ENCODE data around the gene AGAP1.
A peak's percentile ranks its signal among the peaks of the same experiment; 100 is the strongest.

Gene AGAP1

DNA sequence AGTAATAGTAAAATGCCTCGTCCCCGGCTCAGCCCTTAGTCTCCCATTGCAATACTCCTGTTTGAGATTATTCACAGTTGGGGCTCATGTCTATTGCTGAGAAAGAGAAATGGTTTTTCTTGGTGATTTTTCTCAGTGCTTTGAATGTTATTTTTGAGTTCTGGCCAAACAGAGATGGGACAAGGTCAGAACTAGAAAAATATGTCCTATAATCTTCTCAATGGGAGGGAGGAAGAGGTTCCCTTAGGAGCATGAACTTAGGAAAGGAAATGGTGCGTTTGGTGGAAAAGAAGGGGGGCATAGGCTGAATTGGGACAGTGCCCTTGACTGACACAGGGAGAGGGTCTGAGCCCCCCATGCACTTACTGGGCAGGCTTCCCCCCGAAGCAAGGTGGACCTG is 133.8 kb downstream of the AGAP1 start:
- H3K4me3 ChIP-seq (ENCODE audit: low read depth, low read length), result no peak overlapping the region
- DNase-seq (ENCODE audit: low read depth), result no peak
- TF ChIP-seq CTCF (IDR thresholded peaks at IDR 0.05; ENCODE audit: low read depth, low read length, missing control alignments), result no peak

- DNase-seq (ENCODE audit: low read depth), result no peak
- no peak for TF ChIP-seq CTCF (IDR thresholded peaks at IDR 0.05; ENCODE audit: low read depth, low read length, missing control alignments)
- no peak overlapping the region for H3K4me3 ChIP-seq (ENCODE audit: low read depth, low read length)
These were observed 137.0 kb downstream of the AGAP1 start for GRCh38 chr2:235630718-235631296.

- TF ChIP-seq CTCF (IDR thresholded peaks at IDR 0.05; ENCODE audit: low read depth, low read length, missing control alignments), result no peak
- no peak for DNase-seq (ENCODE audit: low read depth)
- no peak overlapping the region for H3K4me3 ChIP-seq (ENCODE audit: low read depth, low read length)
These were observed 140.8 kb downstream of the AGAP1 start for GRCh38 chr2:235634435-235635158.

- DNase-seq (ENCODE audit: low read depth), result no peak
These were observed 142.7 kb downstream of the AGAP1 start for GRCh38 chr2:235636546-235636945.

DNA sequence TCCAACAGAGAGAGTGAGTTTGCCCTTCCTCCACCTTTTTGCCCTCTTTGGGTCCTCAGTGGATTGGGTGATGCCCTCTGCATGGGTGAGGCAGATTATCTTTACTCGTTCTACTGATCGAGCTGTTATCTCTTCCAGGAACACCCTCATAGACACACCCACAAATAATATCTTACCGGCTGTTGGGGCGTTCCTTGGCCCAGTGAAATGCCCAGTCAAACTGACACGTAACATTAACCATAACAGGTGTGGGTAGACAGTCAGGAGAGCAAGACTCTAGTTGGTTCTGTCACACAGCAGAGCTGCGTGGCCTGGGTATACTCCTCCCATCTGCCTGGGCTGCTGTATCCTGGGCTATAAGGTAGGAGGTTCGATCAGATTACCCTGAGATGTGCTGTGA is 144.1 kb downstream of the AGAP1 start:
- TF ChIP-seq CTCF (IDR thresholded peaks at IDR 0.05; ENCODE audit: low read depth, low read length, missing control alignments), result no peak
- no peak overlapping the region for H3K4me3 ChIP-seq (ENCODE audit: low read depth, low read length)
- DNase-seq (ENCODE audit: low read depth), result no peak

More at GRCh38 chr2:235636546-235636945, 142.7 kb downstream of the AGAP1 start:
- H3K4me3 ChIP-seq (ENCODE audit: low read depth, low read length), result no peak overlapping the region
- no peak for TF ChIP-seq CTCF (IDR thresholded peaks at IDR 0.05; ENCODE audit: low read depth, low read length, missing control alignments)

DNA sequence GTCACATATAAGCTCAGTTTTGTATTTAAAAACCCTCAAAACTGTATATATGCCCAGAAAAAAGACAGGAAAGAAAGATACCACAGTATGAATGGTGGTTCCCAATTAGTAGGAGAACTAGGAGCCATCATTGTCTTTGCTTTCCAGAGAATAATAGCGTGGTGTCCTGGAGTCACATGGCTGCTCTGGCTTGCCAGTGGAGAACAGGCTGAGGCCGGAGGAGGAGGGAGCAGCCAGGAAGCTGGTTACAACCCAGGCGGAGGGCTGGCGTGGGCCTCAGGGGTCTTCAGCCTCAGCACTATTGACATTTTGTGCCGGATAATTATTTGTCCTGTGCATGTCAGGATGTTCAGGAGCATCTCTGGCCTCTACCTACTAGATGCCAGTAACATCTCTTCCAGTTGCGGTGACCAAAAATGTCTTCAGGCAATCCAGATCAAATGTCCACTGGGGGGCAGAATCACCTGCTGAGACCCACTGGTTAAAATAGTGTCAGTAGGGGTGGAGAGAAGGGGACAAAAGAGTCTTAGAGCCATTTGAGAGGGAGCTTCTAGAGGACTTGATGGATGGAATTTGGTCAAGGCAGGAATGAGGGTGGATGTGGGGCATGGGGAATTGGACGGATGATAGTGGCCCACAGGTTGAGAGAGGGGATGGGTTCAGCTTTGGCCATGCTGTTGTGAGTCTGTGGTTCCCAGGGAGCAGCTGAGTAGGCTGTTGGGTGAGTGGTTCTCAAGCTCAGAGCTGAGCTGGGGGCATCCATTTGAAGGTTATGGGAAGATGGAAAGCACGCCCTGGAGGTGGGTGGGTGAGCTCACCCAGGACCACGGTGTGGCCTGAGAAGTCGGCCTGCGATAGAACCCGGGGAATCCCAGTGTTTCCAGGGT is 144.9 kb downstream of the AGAP1 start:
- TF ChIP-seq CTCF (IDR thresholded peaks at IDR 0.05; ENCODE audit: low read depth, low read length, missing control alignments), result peak; percentile 9
- no peak overlapping the region for H3K4me3 ChIP-seq (ENCODE audit: low read depth, low read length)
- DNase-seq (ENCODE audit: low read depth), result no peak

All from GM12864 (cell line).